H1 (cell line): ENCODE results near the gene CST1. TPM values are rescaled to one million over a fixed set of nuclear protein-coding genes. Genes with fewer than 3 reads are reported as not detected.

Source experiments
- CBX8 ChIP-seq: fragments of 300-800, 300-1000 bp; sonication (generic); IDR thresholded peaks from 2 replicates; pipeline ENCODE4 v1.7.1; 2016; ENCODE audit warnings: low read depth, low read length, borderline replicate concordance
- CHD7 ChIP-seq: fragments of 300-600 bp; sonication (generic); IDR thresholded peaks from 2 replicates; pipeline ENCODE4 v1.7.1; 2012; ENCODE audit warnings: low read length, moderate library complexity, mild to moderate bottlenecking, inconsistent platforms; ENCODE audit not compliant: insufficient replicate concordance
- E2F6 ChIP-seq: IDR thresholded peaks from 2 replicates; pipeline ENCODE4 v1.6.1; 2012; ENCODE audit warnings: inconsistent platforms
- EP300 ChIP-seq, 2 experiments: IDR thresholded peaks; 1 replicate in 1 of 2; 2 replicates in 1 of 2; pipeline ENCODE4 v1.6.1; 2011 to 2012; ENCODE audit warnings: low read depth in 2 of 2, low read length in 2 of 2, mild to moderate bottlenecking in 2 of 2, borderline replicate concordance in 1 of 2, inconsistent platforms in 1 of 2, moderate library complexity in 1 of 2
- GABPA ChIP-seq: IDR thresholded peaks from 2 replicates; pipeline ENCODE4 v1.6.1; 2011; ENCODE audit warnings: mild to moderate bottlenecking, low read length, moderate library complexity, borderline replicate concordance; ENCODE audit not compliant: insufficient read depth
- KDM1A ChIP-seq: fragments of 200-600, 300-600 bp; sonication (generic); IDR thresholded peaks from 2 replicates; pipeline ENCODE4 v1.7.1; 2016; ENCODE audit warnings: mild to moderate bottlenecking, low read length, borderline replicate concordance
- KDM5A ChIP-seq: fragments of 200-600 bp; IDR thresholded peaks from 2 replicates; pipeline ENCODE4 v1.7.1; 2012; ENCODE audit warnings: mild to moderate bottlenecking, low read length, inconsistent platforms, mixed read lengths
- MAX ChIP-seq: IDR thresholded peaks from 2 replicates; pipeline ENCODE4 v1.6.1; 2012; ENCODE audit warnings: inconsistent platforms
- POU5F1 ChIP-seq: IDR thresholded peaks from 2 replicates; pipeline ENCODE4 v1.6.1; 2011; ENCODE audit warnings: low read depth, mild to moderate bottlenecking, low read length, moderate library complexity
- SP4 ChIP-seq: IDR thresholded peaks from 2 replicates; pipeline ENCODE4 v1.6.1; 2012; ENCODE audit warnings: low read length, inconsistent platforms
- YY1 ChIP-seq: IDR thresholded peaks from 2 replicates; pipeline ENCODE4 v1.6.1; 2011; ENCODE audit warnings: low read depth, mild to moderate bottlenecking, low read length
- polyA plus RNA-seq, 7 experiments: library from polyadenylated mRNA; depleted of rRNA in 3 of 7; stranded (reverse) in 5 of 7; unstranded in 2 of 7; fragments of >200 nt in 5 of 7; fragments of 200-250 nt in 2 of 7; gene quantifications; 1 replicate in 5 of 7; 2 replicates in 1 of 7; 4 replicates in 1 of 7; pipeline versions ENCODE4 v1.2.1 to v1.2.3, GENCODE V29; 2011 to 2013; ENCODE audit warnings: missing spikeins in 2 of 7, mixed read lengths in 2 of 7
- total RNA-seq: library from RNA; stranded (reverse); fragmentation: NEBNext Ultra II Directional; extraction: Animal tissue kit (Norgen Biotek cat#: 25700); gene quantifications from 2 replicates; pipeline ENCODE4 v1.2.1, GENCODE V29; 2021

The CST1 gene
- total and polyA plus RNA-seq, 2 of the 8 experiments (the other 6 are each of a cell fraction or from before 2014, with no cell fraction given), result 2.3 to 2.9 TPM

DNA sequence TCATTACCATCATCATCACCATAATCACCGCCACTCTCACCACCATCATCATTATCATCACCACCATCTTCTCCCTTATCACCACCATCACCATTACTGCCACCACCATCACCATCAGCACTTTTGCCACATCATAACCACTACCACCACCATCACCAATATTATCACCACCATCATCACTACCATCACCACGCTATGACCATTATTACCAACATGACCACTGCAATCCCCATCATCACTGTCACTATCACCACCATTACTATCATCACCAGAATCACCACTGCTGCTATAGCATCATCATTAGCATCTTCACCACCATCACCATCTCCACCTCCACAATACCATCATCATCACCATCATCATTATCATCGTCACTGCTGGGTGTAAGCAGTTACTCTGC, 25.6 kb downstream of the CST1 start (continued):
- TF ChIP-seq CHD7 (no peak), SP4 (no peak), KDM1A (no peak), YY1 (no peak), GABPA (no peak), CBX8 (no peak), POU5F1 (no peak), EP300 (IDR thresholded peaks at IDR 0.05; ENCODE audit: borderline replicate concordance in 1 of 2, low read depth in 2 of 2, low read length in 2 of 2) (no peak), KDM5A (no peak), E2F6 (no peak), MAX (no peak)
